ENCODE measurements around the gene POU2AF2. TPM values are rescaled to one million over a fixed set of nuclear protein-coding genes. Genes with fewer than 3 reads are reported as not detected.

The POU2AF2 gene
- polyA plus RNA-seq, 3 donors, result not detected

GRCh38 chr11:111209543-111210355 is 35.8 kb upstream of the POU2AF2 start:
- TF ChIP-seq, protein P1, sequence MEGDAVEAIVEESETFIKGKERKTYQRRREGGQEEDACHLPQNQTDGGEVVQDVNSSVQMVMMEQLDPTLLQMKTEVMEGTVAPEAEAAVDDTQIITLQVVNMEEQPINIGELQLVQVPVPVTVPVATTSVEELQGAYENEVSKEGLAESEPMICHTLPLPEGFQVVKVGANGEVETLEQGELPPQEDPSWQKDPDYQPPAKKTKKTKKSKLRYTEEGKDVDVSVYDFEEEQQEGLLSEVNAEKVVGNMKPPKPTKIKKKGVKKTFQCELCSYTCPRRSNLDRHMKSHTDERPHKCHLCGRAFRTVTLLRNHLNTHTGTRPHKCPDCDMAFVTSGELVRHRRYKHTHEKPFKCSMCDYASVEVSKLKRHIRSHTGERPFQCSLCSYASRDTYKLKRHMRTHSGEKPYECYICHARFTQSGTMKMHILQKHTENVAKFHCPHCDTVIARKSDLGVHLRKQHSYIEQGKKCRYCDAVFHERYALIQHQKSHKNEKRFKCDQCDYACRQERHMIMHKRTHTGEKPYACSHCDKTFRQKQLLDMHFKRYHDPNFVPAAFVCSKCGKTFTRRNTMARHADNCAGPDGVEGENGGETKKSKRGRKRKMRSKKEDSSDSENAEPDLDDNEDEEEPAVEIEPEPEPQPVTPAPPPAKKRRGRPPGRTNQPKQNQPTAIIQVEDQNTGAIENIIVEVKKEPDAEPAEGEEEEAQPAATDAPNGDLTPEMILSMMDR (IDR thresholded peaks at IDR 0.05), result no peak
- Histone ChIP-seq H3K36me3 (replicated peaks in 1 of 2; ENCODE audit: control insufficient read depth in 1 of 2, insufficient read depth in 2 of 2, low read length in 2 of 2) (no peaks in the 10 kb centered on the region), H3K27me3 (ENCODE audit: control insufficient read depth in 2 of 2, insufficient read depth in 2 of 2, low read length in 2 of 2) (no peaks in the 10 kb centered on the region), H3K4me2 (replicated peaks; ENCODE audit: extremely low read depth, low read length, poor library complexity, severe bottlenecking) (no peak overlapping the region), H3K9me3 (replicated peaks in 1 of 2; ENCODE audit: control insufficient read depth in 1 of 2, insufficient read depth in 1 of 2, low read length in 2 of 2) (no peaks in the 10 kb centered on the region), H3K4me3 (replicated peaks in 1 of 3; ENCODE audit: low read depth in 2 of 3, low read length in 3 of 3) (no peak overlapping the region), H3K4me1 (ENCODE audit: control insufficient read depth in 1 of 2, insufficient read depth in 2 of 2, low read length in 2 of 2) (no peaks in the 10 kb centered on the region), H2AFZ (ENCODE audit: insufficient read depth, low read depth, low read length, poor library complexity, severe bottlenecking) (no peak overlapping the region), H3K9ac (ENCODE audit: insufficient read depth, low read length, poor library complexity, severe bottlenecking) (no peak overlapping the region), H3K79me2 (ENCODE audit: insufficient read depth, low read length) (no peaks in the 10 kb centered on the region), H4K20me1 (ENCODE audit: insufficient read depth, low read length) (no peaks in the 10 kb centered on the region), H3K27ac (ENCODE audit: low read depth in 1 of 2, low read length in 2 of 2) (no peak overlapping the region)
- WGBS (ENCODE audit: insufficient coverage), result no CpG with 5 or more reads among the region's 4 CpGs
- no peak for DNase-seq
- no peak overlapping the region for H3K27ac Mint-ChIP-seq
- no peaks in the 10 kb centered on the region for H3K27me3 Mint-ChIP-seq (ENCODE audit: low read depth in 3 of 3)
- H3K4me3 Mint-ChIP-seq, result no peak overlapping the region
- H3K4me1 Mint-ChIP-seq, result no peaks in the 10 kb centered on the region
- no peaks in the 10 kb centered on the region for H3K36me3 Mint-ChIP-seq
- intact Hi-C loops (cut with micrococcal nuclease), result no loop called here
- H3K9me3 Mint-ChIP-seq, result peaks cover 0 to 8% (median 2%) of the 10 kb centered on the region in 7 donors

DNA sequence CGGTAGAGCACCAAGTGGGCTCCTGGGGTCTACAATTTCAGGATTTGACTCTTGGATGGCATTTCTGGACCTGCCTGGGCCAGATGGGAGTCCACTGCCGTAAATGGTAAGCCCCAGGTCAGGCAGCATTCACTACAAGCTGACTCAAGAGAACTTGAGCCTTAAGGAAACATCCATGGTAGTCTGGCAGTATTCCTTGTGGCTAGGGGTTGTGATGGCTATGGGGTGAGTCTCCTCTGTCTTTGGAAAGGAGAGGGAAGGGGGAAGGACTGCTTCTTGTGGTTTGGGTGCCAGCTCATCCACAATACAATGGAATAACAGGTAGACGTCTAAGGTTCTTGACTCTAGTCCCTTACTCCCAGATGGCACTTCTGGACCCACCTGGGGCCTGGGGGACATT is 32.3 kb upstream of the POU2AF2 start:
- TF ChIP-seq, protein P1 (IDR thresholded peaks at IDR 0.05), result no peak
- no peaks in the 10 kb centered on the region for H4K20me1 ChIP-seq (ENCODE audit: insufficient read depth, low read length)
- intact Hi-C loops (cut with micrococcal nuclease), result no loop called here
- H3K36me3 Mint-ChIP-seq, result no peaks in the 10 kb centered on the region
- H3K79me2 ChIP-seq (ENCODE audit: insufficient read depth, low read length), result no peaks in the 10 kb centered on the region
- H3K27ac ChIP-seq (ENCODE audit: low read depth in 1 of 2, low read length in 2 of 2), result no peak overlapping the region
- no peak overlapping the region for H3K4me3 Mint-ChIP-seq
- H3K27me3 Mint-ChIP-seq (ENCODE audit: low read depth in 3 of 3), result peaks cover 0 to 1% (median 1%) of the 10 kb centered on the region in 3 donors
- no peaks in the 10 kb centered on the region for H3K4me1 ChIP-seq (ENCODE audit: control insufficient read depth in 1 of 2, insufficient read depth in 2 of 2, low read length in 2 of 2)
- H3K4me1 Mint-ChIP-seq, result no peaks in the 10 kb centered on the region
- no peak overlapping the region for H2AFZ ChIP-seq (ENCODE audit: insufficient read depth, low read depth, low read length, poor library complexity, severe bottlenecking)
- no peak overlapping the region for H3K9ac ChIP-seq (ENCODE audit: insufficient read depth, low read length, poor library complexity, severe bottlenecking)
- WGBS (ENCODE audit: insufficient coverage), result 94% methylated on average over 2 of the region's 3 CpGs
- no peaks in the 10 kb centered on the region for H3K36me3 ChIP-seq (replicated peaks in 1 of 2; ENCODE audit: control insufficient read depth in 1 of 2, insufficient read depth in 2 of 2, low read length in 2 of 2)
- H3K9me3 ChIP-seq (replicated peaks in 1 of 2; ENCODE audit: control insufficient read depth in 1 of 2, insufficient read depth in 1 of 2, low read length in 2 of 2), result no peaks in the 10 kb centered on the region
- no peak for DNase-seq
- H3K27ac Mint-ChIP-seq, result no peak overlapping the region
- no peaks in the 10 kb centered on the region for H3K27me3 ChIP-seq (ENCODE audit: control insufficient read depth in 2 of 2, insufficient read depth in 2 of 2, low read length in 2 of 2)
- no peak overlapping the region for H3K4me3 ChIP-seq (replicated peaks in 1 of 3; ENCODE audit: low read depth in 2 of 3, low read length in 3 of 3)
- H3K9me3 Mint-ChIP-seq, result peaks cover 0 to 8% (median 2%) of the 10 kb centered on the region in 7 donors
- H3K4me2 ChIP-seq (replicated peaks; ENCODE audit: extremely low read depth, low read length, poor library complexity, severe bottlenecking), result no peak overlapping the region

Measured in CD14-positive monocyte (primary cell).